ENCODE results near the gene RIPOR1. TPM values are rescaled to one million over a fixed set of nuclear protein-coding genes. Genes with fewer than 3 reads are reported as not detected.

RIPOR1 gene
- total RNA-seq, 1 donor from 2014 or later, result 116 TPM

Other genes starting within 250 kb of the RIPOR1 start
- gene PLEKHG4, start 249.3 kb upstream of the RIPOR1 start, total RNA-seq, result 1.8 and 2.4 TPM in 2 replicates
- not detected in 2 replicates for gene KCTD19, start 202.1 kb upstream of the RIPOR1 start, total RNA-seq
- gene LRRC36, start 202.0 kb upstream of the RIPOR1 start, total RNA-seq, result not detected in 2 replicates
- 0.65 and 0.75 TPM in 2 replicates for gene TPPP3, start 135.3 kb upstream of the RIPOR1 start, total RNA-seq
- 3.7 and 4.4 TPM in 2 replicates for gene ZDHHC1, start 112.4 kb upstream of the RIPOR1 start, total RNA-seq
- 0.14 TPM in 1 of 2 replicates, not detected in the other for gene HSD11B2, start 97.7 kb upstream of the RIPOR1 start, total RNA-seq
- gene ATP6V0D1, start 47.7 kb upstream of the RIPOR1 start, total RNA-seq, result 114 TPM in 2 replicates
- gene AGRP, start 45.3 kb upstream of the RIPOR1 start, total RNA-seq, result not detected in 2 replicates
- 25.5 and 26.8 TPM in 2 replicates for gene CTCF, start 33.7 kb downstream of the RIPOR1 start, total RNA-seq
- gene CARMIL2, start 116.3 kb downstream of the RIPOR1 start, total RNA-seq, result 2.0 TPM in 2 replicates
- gene ACD, start 131.4 kb downstream of the RIPOR1 start, total RNA-seq, result 11.8 and 13.5 TPM in 2 replicates
- gene PARD6A, start 132.1 kb downstream of the RIPOR1 start, total RNA-seq, result 1.2 and 1.4 TPM in 2 replicates
- 6.0 and 8.5 TPM in 2 replicates for gene ENKD1, start 137.9 kb downstream of the RIPOR1 start, total RNA-seq
- 0.32 and 1.6 TPM in 2 replicates for gene C16orf86, start 138.0 kb downstream of the RIPOR1 start, total RNA-seq
- gene GFOD2, start 190.5 kb downstream of the RIPOR1 start, total RNA-seq, result 31.3 and 32.4 TPM in 2 replicates